GDM1 (cell line): Measurements from ENCODE around the gene C10orf90.

Experiments
- DNase-seq: peaks from one replicate; lab custom pipeline; 2025; lab: John Stamatoyannopoulos, UW

Gene C10orf90

GRCh38 chr10:126502441-126502840, 168.1 kb downstream of the C10orf90 start:
- no peak for DNase-seq

- DNase-seq = no peak
These were observed 168.7 kb downstream of the C10orf90 start for GRCh38 chr10:126501828-126502227.

GRCh38 chr10:126500866-126501265, 169.6 kb downstream of the C10orf90 start:
- DNase-seq = no peak

GRCh38 chr10:126500185-126500584, 170.3 kb downstream of the C10orf90 start:
- DNase-seq = no peak

DNA sequence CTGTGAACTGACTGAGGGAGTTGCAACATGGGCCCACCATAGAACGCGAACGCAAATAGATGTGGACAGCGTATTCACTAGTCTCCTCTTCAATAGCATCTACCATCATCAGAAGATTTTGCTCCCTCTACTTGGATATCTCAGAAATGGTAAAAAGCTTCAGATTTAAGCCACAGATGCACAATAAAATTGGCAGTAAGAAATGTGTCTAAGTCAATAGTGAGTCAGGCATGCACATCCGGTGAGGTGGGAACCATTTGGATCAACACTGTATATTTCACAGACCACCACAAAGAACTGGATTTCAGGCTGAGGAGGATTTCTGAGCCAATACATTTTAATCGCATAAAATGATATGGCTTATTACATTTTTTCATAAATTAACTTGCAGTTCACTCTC, 170.7 kb downstream of the C10orf90 start:
- DNase-seq = no peak

GRCh38 chr10:126497672-126498071, 172.8 kb downstream of the C10orf90 start:
- no peak for DNase-seq

DNA sequence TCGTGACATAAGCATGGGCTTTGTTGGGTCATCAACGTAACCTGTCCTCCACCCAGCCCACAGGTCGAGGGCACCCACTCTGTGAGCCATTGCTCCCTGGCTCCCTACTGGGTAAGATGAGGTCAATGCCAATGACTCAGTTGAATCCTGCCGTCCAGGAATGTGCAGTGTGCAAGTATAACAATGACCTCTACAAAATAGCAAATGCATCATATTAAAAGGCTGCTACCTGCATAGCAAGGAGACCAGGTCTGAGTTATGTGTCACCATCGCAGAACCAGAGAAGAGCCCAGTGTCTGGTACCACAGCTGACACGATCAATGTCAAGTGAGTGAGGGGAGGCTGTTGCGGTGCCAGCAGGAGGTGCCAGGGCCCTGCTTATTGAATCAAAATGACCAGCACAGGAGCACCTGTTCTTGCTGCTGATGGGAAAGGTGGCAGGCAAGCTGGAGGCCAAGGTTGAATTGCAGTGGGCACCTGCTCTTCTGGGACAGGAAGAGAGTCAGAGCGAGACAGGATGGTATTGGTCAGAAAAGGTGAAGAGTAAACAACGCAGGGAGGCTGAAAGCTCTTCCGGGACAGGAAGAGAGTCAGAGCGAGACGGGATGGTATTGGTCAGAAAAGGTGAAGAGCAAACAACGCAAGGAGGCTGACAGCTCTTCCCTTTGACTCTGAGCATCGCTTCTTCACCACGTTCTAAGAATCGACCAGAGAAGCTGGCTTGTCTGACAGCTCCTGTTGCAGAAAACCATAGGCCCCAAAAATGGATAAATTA, 173.5 kb downstream of the C10orf90 start:
- DNase-seq = no peak

GRCh38 chr10:126491476-126491875, 179.0 kb downstream of the C10orf90 start:
- DNase-seq = no peak

DNA sequence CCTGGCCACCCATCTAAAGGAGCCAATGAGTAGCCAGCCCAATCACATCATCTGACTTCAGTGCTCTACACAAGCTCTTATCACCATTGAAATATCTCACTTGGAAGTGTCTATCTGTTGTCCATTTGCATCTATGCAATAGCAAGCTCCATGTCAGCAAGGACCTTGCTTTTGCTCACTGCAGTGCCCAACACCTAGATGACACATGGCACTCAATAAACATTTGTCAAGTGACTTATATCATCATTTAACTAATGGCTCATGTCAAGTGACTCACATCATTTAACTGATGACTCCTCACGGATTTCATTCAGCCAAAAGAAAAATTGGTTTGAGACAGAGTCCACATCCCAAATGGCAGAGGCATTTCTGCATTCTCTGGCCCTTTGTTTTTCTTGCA, 189.3 kb downstream of the C10orf90 start:
- DNase-seq = no peak

DNA sequence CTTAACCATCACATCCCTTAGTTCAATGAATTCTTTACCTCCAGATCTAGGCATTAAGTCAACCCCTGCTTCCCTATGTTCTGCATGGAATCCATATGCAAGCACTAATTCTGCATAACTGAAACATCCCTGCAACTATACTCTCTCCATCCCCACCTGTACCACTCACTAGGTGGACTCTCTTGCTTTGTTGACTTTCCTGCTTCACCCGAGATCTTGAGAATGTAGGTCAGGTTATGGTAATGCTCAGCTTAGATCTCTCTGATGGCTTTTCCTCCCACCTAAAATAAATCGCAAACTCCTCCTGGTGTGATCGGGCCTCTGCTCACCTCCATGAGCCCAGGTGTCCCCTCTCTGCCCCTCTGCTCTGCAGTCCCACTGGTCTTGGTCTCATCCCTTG, 189.8 kb downstream of the C10orf90 start:
- DNase-seq = no peak

GRCh38 chr10:126479280-126479895, 191.1 kb downstream of the C10orf90 start:
- no peak for DNase-seq

DNA sequence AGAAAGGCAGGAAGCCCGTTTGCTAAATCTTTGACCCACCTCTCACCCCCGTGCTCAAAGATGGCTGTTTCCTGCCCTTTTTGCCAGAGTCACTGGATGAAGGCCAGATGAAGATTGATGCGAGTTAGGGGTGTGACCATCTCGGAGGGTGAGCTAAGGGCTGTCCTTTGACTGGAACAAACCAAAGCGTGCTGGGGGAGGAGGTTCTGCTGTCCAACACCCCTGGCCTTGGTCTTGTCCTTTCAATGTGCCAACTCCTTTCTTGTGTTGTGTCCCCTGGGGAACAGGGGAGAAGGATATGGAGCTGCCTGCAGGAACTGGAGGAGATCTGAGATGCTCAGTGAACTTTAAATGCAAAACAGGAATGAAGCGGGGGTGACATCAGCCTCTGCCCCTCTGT, 191.9 kb downstream of the C10orf90 start:
- DNase-seq = no peak

- DNase-seq = no peak
These were observed 194.2 kb downstream of the C10orf90 start for GRCh38 chr10:126476246-126476645.

DNA sequence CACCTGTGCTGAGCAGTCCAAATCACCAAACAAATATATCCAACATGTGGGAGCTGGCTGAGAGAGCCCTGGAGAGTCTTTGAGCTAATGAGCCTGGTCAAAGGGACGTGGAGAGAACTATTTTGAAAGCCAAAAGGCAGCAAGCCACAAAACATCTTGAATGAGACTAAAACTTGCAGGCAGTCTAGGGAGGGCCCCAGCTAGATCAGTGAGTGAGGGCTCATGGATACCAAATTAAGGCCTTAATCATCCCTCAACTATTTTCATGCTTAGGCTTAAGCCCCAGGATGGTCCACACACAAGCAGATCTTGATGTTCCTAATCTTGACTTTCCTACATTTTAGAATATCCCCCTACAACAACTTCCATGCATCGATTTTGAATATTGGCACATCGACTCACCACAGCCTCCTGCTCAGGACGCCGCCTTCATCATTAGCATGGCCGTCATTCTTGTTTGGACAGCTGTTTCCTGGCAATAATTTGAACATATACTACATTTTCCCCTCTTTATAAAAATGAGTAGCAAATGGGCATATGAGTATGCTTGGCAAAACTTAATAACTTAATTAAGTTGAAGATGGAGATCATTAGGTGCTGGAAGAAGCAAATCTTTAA, 195.3 kb downstream of the C10orf90 start:
- no peak for DNase-seq

- no peak for DNase-seq
These were observed 196.5 kb downstream of the C10orf90 start for GRCh38 chr10:126474031-126474430.

- no peak for DNase-seq
These were observed 199.5 kb downstream of the C10orf90 start for GRCh38 chr10:126470991-126471390.

DNA sequence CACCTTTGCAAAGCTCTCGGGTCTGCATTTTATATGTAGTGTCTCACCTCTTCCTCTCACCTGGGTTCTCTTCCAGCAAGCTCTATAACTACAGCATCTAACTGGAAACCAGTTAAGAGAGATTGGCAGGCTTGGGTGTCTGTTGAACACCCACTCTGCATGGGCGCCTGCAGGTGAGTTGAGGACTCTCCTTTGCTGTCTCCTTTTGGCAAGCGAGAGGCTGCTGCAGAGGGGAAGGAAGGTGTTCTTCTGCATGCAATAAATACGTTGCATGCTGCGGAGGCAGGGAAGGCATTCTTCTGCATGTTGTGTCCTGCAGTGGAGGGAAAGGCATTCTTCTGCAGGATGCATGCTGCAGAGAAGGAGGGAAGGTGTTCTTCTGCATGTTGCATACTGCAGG, 200.8 kb downstream of the C10orf90 start:
- no peak for DNase-seq

DNA sequence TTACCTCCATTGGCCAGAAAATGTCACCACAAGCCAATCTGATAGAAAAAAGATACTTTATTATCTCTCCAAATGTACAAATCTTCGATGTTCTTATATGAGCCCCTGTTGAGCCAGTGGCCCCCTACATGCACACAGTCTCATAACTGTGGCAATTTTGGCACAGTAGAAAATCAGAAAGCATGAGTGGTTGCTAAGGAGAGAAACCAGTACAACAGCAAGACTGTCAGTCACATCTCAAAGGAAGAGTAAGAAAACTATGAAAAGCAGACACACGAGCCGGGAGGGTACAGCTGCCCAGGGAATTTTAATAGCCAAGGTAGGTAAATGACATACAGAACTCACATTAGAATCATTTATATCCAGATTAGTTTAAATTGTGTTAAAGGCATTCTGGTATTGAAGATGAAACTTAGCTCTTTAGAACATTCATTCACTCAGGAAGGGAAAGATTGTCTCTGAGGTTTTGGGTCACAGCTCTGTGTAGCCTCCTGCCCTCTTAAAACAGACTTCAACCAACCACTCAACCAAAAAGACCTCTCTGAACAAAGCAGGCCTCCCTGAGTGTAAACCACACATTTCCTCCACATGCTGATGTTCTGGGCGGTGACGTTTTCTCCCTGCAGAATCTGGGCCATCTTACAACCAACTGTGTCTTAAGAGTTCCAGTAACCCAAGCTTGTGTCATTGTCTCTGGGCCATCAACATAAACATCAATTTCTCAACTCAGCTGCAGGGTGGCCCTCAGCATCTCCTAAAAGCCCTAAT, 201.4 kb downstream of the C10orf90 start:
- no peak for DNase-seq

GRCh38 chr10:126468467-126468866, 202.0 kb downstream of the C10orf90 start:
- no peak for DNase-seq

GRCh38 chr10:126465771-126466170, 204.7 kb downstream of the C10orf90 start:
- no peak for DNase-seq

DNA sequence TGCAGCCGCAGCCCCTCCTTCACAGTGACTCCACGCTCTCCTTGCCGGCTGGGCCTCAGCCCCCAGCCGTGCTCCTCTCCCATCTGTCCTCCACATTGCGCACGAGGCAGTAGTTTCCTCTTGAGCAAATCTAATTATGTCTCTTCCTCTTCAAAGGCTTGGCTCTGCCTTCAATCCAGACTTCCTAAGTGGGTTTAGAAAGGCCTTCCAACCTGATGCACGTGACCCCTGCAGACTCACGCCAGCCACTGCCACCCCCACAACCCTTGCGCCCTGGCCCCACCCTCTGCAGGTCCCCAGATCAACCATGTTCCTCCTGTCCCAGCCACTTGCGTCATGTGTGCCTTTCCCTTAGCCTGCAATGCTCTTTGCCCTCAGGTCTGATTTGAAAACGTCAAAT, 207.2 kb downstream of the C10orf90 start:
- no peak for DNase-seq

GRCh38 chr10:126461289-126461940, 209.1 kb downstream of the C10orf90 start:
- no peak for DNase-seq
